SKM-1 treated with dmso at 0.1 percent for 144 hours (cell line): ENCODE results near the gene TNFSF18.
"Not testable (repeated sequence)": the region's sequence is repeated elsewhere in the genome, so short reads cannot be mapped to it uniquely, and the experiment has no call there.

ENCODE experiments used
- DNase-seq: peaks from one replicate; lab custom pipeline; 2025; ENCODE audit not compliant: unreplicated experiment; lab: John Stamatoyannopoulos, UW

The TNFSF18 gene

GRCh38 chr1:173050865-173051264 is at the start of gene TNFSF18:
TNFSF18 (minus strand) TSS chr1:173050941; CDS start chr1:173050896, 45 bp downstream.
- DNase-seq = no peak

GRCh38 chr1:173099166-173099565 is 48.4 kb upstream of the TNFSF18 start:
- DNase-seq = no peak

- no peak for DNase-seq
These were observed 47.4 kb upstream of the TNFSF18 start for GRCh38 chr1:173098117-173098516.

GRCh38 chr1:173097001-173097400 is 46.3 kb upstream of the TNFSF18 start:
- no peak for DNase-seq

- DNase-seq = no peak
These were observed 44.9 kb upstream of the TNFSF18 start for GRCh38 chr1:173095632-173096031.

- no peak for DNase-seq
These were observed 43.8 kb upstream of the TNFSF18 start for GRCh38 chr1:173094541-173094940.

- DNase-seq = no peak
These were observed 43.1 kb upstream of the TNFSF18 start for GRCh38 chr1:173093691-173094445.

- no peak for DNase-seq
These were observed 33.6 kb upstream of the TNFSF18 start for GRCh38 chr1:173084292-173084691.

GRCh38 chr1:173082913-173083312 is 32.2 kb upstream of the TNFSF18 start:
- no peak for DNase-seq

GRCh38 chr1:173074217-173074616 is 23.5 kb upstream of the TNFSF18 start:
- not testable (repeated sequence) for DNase-seq

- no peak for DNase-seq
These were observed 13.3 kb upstream of the TNFSF18 start for GRCh38 chr1:173064011-173064410.

- DNase-seq = no peak
These were observed 12.4 kb upstream of the TNFSF18 start for GRCh38 chr1:173063171-173063570.

GRCh38 chr1:173062150-173062938 is 11.6 kb upstream of the TNFSF18 start:
- no peak for DNase-seq

GRCh38 chr1:173058556-173058955 is 7.8 kb upstream of the TNFSF18 start:
- no peak for DNase-seq

- peak; percentile 28 for DNase-seq
These were observed 7.2 kb upstream of the TNFSF18 start for GRCh38 chr1:173057984-173058383.

GRCh38 chr1:173056365-173056764 is 5.6 kb upstream of the TNFSF18 start:
- no peak for DNase-seq

GRCh38 chr1:173052681-173053196 is 2.0 kb upstream of the TNFSF18 start:
- no peak for DNase-seq

GRCh38 chr1:173049322-173049633 is 1.5 kb downstream of the TNFSF18 start:
- DNase-seq = no peak

GRCh38 chr1:173048621-173049321 is 2.0 kb downstream of the TNFSF18 start:
- DNase-seq = no peak

- DNase-seq = no peak
These were observed 6.1 kb downstream of the TNFSF18 start for GRCh38 chr1:173044656-173045055.

- peak; percentile 27 for DNase-seq
These were observed 7.5 kb downstream of the TNFSF18 start for GRCh38 chr1:173043253-173043652.

- DNase-seq = no peak
These were observed 7.9 kb downstream of the TNFSF18 start for GRCh38 chr1:173042806-173043205.
